Parathyroid adenoma (tissue), 2 donors: ENCODE data around the gene LZTS2.

Source experiments
- H2AFZ ChIP-seq: fragments of 300-600 bp; sonication (generic); one replicate; pipeline ENCODE4 v1.7.0; 2017; ENCODE audit warnings: antibody characterized with exemption, mild to moderate bottlenecking
- H3K27ac ChIP-seq: fragments of 300-600 bp; sonication (generic); one replicate; pipeline ENCODE4 v1.7.0; 2017
- H3K27me3 ChIP-seq: fragments of 300-600 bp; sonication (generic); one replicate; pipeline ENCODE4 v1.7.0; 2017; ENCODE audit warnings: low read length; ENCODE audit not compliant: control insufficient read depth, insufficient read depth
- H3K36me3 ChIP-seq: fragments of 300-600 bp; sonication (generic); one replicate; pipeline ENCODE4 v1.7.0; 2017; ENCODE audit warnings: low read length; ENCODE audit not compliant: control insufficient read depth, insufficient read depth
- H3K4me1 ChIP-seq: fragments of 300-600 bp; sonication (generic); one replicate; pipeline ENCODE4 v1.7.0; 2017; ENCODE audit warnings: control low read depth
- H3K4me2 ChIP-seq: fragments of 300-600 bp; sonication (generic); one replicate; pipeline ENCODE4 v1.7.0; 2017; ENCODE audit warnings: low read length
- H3K4me3 ChIP-seq: fragments of 300-600 bp; sonication (generic); one replicate; pipeline ENCODE4 v1.7.0; 2017; ENCODE audit warnings: low read depth, low read length
- H3K79me2 ChIP-seq: fragments of 300-600 bp; sonication (generic); one replicate; pipeline ENCODE4 v1.7.0; 2017; ENCODE audit warnings: control low read depth
- H3K9ac ChIP-seq: fragments of 300-600 bp; sonication (generic); one replicate; pipeline ENCODE4 v1.7.0; 2017; ENCODE audit warnings: mild to moderate bottlenecking
- H3K9me3 ChIP-seq: fragments of 300-600 bp; sonication (generic); one replicate; pipeline ENCODE4 v1.7.0; 2017; ENCODE audit warnings: low read length; ENCODE audit not compliant: control insufficient read depth
- CTCF ChIP-seq: fragments of 300-600 bp; sonication (generic); IDR thresholded peaks from one replicate; pipeline ENCODE4 v1.7.0; 2017; ENCODE audit warnings: antibody characterized with exemption, mild to moderate bottlenecking
- donor health status: primary hyperparathyroidism.

Gene LZTS2

GRCh38 chr10:101052285-101052684 lies 52.7 kb downstream of the LZTS2 start:
- Histone ChIP-seq H3K27ac (no peak overlapping the region), H3K4me2 (no peak overlapping the region), H3K4me3 (no peak overlapping the region), H3K4me1 (peaks cover 4% of the 10 kb centered on the region), H3K9me3 (no peaks in the 10 kb centered on the region), H3K27me3 (no peaks in the 10 kb centered on the region), H3K36me3 (no peaks in the 10 kb centered on the region), H2AFZ (no peak overlapping the region), H3K9ac (no peak overlapping the region), H3K79me2 (no peaks in the 10 kb centered on the region)
- TF ChIP-seq CTCF: no peak

GRCh38 chr10:101053516-101053915 lies 53.9 kb downstream of the LZTS2 start:
- Histone ChIP-seq H2AFZ (no peak overlapping the region), H3K9me3 (no peaks in the 10 kb centered on the region), H3K4me1 (peaks cover 4% of the 10 kb centered on the region), H3K36me3 (no peaks in the 10 kb centered on the region), H3K27ac (no peak overlapping the region), H3K79me2 (no peaks in the 10 kb centered on the region), H3K4me2 (no peak overlapping the region), H3K4me3 (no peak overlapping the region), H3K27me3 (no peaks in the 10 kb centered on the region), H3K9ac (no peak overlapping the region)
- no peak for TF ChIP-seq CTCF

- Histone ChIP-seq H3K27me3 (no peaks in the 10 kb centered on the region), H3K4me1 (peaks cover 4% of the 10 kb centered on the region), H3K36me3 (no peaks in the 10 kb centered on the region), H3K4me3 (no peak overlapping the region), H3K27ac (no peak overlapping the region), H3K4me2 (no peak overlapping the region), H2AFZ (no peak overlapping the region), H3K9me3 (no peaks in the 10 kb centered on the region), H3K9ac (no peak overlapping the region), H3K79me2 (no peaks in the 10 kb centered on the region)
- TF ChIP-seq CTCF: no peak
These were observed 54.7 kb downstream of the LZTS2 start for GRCh38 chr10:101054351-101054750.

- no peaks in the 10 kb centered on the region for H3K27me3 ChIP-seq
- H3K36me3 ChIP-seq: no peaks in the 10 kb centered on the region
- H3K4me2 ChIP-seq: no peak overlapping the region
- H3K4me3 ChIP-seq: no peak overlapping the region
- no peak overlapping the region for H3K9ac ChIP-seq
- no peak for TF ChIP-seq CTCF
- peaks cover 7% of the 10 kb centered on the region for H3K4me1 ChIP-seq
- H2AFZ ChIP-seq: no peak overlapping the region
- no peaks in the 10 kb centered on the region for H3K9me3 ChIP-seq
- H3K79me2 ChIP-seq: no peaks in the 10 kb centered on the region
- no peak overlapping the region for H3K27ac ChIP-seq
These were observed 55.3 kb downstream of the LZTS2 start for GRCh38 chr10:101054876-101055275.

- Histone ChIP-seq H3K4me1 (peaks cover 9% of the 10 kb centered on the region), H3K9me3 (no peaks in the 10 kb centered on the region), H3K4me2 (no peak overlapping the region), H3K27me3 (no peaks in the 10 kb centered on the region), H2AFZ (no peak overlapping the region), H3K27ac (no peak overlapping the region), H3K79me2 (no peaks in the 10 kb centered on the region), H3K4me3 (no peak overlapping the region), H3K9ac (no peak overlapping the region), H3K36me3 (no peaks in the 10 kb centered on the region)
- TF ChIP-seq CTCF: no peak
These were observed 55.8 kb downstream of the LZTS2 start for GRCh38 chr10:101055411-101055810.
